HG03060 (cell line): ENCODE measurements around the gene CBX2.
"Not testable (repeated sequence)": the region's sequence is repeated elsewhere in the genome, so short reads cannot be mapped to it uniquely, and the experiment has no call there.

Experiments used
- ATAC-seq: cut with Tn5 transposase; IDR thresholded peaks from one replicate; pipeline ENCODE4 v1.9.1; 2021; ENCODE audit warnings: low read depth, moderate number of reproducible peaks; ENCODE audit not compliant: unreplicated experiment

Gene CBX2

DNA sequence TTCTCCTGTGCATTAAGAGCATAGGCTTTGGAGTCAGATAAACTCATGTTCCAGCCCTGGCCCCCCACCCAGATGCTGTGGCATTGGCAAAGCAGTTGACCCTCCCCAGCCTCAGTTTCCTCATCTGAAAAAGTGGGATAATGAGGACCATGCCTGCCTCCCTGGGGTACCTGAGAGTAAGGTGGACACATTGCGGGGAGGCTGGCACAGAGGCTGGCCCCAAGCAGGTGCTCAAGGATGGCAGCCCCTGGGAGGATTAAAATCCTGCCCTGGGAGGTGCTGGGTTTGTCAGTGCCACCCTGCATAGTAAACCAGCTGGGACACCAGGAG, 35.4 kb upstream of the CBX2 start:
- no peak for ATAC-seq

DNA sequence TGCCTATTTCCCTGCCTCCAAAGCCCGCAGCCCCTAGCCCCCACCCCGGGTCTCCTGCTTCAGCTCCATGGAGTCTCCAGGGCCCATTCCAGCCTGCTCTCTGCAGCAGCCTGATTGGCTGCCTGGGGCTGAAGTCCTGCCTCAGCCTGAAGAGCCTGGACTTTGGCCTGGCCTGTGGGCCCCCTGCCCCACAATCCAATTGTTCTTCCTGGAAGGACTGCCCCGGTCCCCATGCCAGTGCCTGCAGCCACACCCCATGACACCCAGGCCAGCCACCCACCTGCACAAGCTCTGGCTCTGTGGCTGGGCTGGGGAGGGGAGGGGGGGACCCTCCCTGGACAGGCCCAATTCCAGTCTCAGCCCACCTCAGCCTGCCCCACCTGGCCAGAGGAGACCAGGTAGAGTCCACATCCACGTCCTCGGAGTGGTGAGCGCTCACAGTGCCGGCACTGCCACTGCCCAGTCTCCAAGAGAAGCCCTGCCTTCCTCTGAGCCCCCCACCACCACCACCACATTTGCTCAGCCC, 34.9 kb upstream of the CBX2 start:
- ATAC-seq = no peak

DNA sequence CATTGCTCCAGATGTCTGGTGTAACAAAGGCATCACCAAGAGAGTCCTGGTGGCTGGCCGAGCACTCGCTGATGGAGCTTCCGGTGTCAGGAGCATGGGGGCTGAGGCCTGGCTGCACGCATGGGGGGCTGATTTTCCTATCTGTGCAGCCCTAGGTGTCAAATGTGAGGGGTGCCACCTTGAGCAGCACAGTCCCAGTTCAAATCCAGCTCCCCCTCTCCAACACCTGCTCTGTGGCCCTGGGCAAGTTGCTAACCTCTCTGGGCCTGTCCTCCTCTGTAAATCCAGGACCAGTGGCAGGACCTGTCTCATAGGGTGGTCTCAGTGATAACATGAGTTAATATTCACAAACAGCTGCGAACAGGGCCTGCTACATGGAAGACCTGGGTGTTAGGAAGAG, 34.3 kb upstream of the CBX2 start:
- no peak for ATAC-seq

DNA sequence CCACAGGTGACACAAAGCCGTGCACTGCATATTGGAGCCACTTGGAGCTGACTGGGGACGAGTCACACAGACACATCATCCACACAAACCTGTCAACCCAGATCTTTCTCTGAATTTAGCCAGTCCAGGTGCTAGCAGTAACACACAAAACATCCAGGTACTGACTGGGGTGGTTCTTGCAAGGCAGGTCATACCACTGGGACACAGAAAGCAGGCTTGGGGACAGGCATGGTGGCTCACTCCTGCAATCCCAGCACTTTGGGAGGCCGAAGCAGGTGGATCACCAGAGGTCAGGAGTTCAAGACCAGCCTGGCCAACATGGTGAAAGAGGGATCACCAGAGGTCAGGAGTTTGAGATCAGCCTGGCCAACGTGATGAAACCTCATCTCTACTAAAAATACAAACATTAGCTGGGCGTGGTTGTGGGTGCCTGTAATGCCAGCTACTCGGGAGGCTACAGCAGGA, 32.3 kb upstream of the CBX2 start:
- no peak for ATAC-seq

DNA sequence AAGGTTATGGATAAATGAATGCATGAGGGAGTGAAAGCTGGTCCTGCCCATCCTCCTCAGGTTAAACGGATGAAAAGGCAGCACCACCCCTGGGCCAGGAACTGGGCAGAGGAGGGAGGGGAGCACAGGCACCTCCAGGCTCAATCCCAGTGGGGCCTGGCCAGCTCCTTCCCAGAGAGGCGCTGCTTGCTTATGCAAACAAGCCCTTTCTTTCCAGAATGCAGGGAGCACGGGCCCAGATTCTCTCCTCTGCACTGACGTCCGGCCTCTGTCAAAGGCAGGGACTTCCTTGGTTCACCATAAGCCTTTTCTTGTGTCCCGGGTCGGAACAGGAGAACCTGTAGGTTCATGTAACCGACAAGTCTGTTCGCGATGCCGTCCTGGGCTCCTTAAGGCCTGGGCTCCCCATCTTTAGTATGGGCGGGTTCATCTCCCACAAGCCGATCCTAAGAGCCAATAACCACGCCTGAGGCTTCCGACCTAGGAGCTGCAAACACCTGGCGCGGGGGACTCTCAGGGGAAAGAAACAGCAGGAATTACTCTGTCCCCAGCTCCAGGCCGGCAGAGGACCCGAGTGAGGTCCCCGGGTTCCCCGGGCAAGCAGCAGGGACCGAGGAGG, 30.9 kb upstream of the CBX2 start:
- ATAC-seq = no peak

DNA sequence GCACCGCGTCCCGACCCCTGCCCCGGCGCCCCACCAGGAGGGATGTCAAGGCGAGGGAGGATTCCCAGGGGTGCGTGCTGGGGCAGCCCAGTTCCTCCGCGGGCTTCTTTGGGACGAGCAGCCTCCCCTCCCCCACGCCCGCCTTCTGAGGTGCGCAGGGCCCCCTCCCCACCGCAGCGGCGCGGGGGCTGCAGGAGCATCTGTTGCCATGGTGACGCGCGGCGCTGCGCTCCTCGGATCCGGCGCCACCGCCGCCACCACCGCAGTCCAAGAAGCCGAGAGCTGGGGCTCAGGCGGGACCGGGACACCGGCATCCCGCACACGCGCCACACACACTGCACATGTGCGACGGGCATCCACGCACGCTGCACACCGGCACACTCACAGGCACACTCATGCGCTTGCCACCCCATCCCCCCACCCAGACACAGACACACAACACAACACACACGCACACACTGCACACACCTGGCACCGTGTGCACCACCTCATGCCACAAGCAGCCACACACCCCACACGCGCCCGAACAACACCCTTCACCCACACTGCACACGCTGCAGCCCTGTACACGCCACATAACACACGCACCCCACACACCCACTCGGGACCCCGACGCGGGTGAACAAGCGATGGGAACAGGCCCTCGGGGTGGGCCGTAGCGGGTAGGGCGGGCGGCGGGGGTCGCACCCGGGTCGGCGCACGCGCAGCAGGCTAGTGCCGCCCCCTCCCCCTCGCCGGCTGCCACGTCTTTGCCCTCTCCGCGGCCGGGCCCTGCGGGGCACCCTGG, 30.2 kb upstream of the CBX2 start:
- ATAC-seq = no peak

DNA sequence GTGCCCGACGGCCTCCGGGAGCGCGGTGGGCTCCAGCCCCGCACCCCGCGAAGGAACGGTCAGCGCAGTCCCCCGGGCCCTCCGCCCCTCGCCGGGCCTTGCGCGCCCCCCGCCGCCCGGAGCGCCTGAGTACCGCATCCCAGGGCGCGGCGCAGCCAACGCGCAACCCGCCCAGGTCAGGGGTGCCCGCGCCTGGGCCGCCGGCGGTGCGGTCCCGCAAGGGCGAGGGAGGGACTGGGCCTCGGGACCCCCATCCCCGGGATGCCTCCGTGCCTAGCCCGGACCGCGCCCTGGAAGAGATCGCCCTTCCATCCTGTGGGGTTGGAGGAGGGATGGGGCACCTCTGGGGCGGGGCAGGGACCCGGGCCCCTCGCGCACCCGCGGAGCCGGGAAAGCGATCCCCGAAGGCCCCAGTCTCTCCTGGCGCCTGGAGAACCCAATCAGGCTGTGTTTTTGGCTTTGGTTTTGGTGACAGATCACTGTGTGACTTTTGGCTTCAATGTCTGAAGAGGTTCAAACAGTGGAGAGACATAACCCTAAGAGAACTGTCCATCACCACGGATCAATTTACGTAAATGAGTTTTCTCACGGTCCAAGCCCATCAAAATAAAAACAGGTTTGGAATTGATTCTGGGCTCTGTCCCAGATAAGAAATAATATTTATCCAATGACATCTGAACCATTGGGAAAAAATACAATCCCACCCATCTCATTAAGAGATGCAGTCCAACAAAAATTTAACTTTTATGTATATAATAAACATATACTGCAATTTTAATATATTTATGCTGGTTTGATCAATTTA, 29.5 kb upstream of the CBX2 start:
- no peak for ATAC-seq

DNA sequence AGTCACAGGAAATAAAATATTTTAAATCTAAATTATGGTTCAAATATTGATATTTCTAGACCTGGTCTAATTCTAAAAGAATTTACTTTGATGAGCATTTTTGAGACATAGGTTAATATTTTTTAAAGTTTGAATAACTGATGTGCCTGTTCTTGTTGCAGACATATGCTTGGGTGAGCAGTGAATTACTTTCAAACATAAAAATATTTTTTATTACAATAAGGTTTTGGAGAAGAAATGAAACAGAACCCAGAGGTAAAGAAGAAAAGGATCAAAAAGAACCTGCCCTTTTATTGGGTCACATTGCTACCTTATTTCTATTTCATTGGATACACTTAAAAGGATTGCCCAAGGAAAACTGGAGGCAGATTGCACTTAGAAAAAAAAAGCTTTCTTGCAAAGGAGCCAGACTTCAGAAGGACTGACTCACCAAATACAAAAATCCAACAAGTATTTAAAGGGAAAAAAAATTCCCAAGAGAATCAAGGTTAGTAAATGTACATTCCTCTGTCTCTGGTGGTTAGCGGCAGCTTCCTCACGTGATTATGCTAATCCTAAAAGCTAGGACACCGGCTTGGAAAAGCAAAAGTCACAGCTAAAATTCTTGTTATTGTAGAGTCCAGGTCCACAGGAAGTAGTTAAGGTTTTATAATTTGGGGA, 28.7 kb upstream of the CBX2 start:
- ATAC-seq = no peak

DNA sequence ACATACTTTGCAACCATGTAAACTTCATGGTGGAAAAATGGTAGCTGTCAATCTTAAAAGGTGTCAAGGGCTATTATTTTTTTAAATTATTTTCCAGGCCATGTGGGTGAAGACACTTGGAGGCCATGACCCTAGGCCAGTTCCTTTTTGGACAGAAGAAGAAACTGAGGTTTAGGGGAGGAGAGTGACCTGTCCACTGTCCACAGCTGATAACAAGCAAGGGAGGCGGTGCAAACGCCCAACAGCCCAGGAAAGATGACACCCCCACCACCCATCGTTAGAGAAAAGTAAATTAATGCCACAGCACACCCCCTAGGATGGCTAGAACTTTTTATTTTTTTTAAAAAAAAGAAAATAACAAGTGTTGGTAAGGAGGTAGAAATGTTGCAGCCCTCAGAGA, 28.0 kb upstream of the CBX2 start:
- no peak for ATAC-seq

DNA sequence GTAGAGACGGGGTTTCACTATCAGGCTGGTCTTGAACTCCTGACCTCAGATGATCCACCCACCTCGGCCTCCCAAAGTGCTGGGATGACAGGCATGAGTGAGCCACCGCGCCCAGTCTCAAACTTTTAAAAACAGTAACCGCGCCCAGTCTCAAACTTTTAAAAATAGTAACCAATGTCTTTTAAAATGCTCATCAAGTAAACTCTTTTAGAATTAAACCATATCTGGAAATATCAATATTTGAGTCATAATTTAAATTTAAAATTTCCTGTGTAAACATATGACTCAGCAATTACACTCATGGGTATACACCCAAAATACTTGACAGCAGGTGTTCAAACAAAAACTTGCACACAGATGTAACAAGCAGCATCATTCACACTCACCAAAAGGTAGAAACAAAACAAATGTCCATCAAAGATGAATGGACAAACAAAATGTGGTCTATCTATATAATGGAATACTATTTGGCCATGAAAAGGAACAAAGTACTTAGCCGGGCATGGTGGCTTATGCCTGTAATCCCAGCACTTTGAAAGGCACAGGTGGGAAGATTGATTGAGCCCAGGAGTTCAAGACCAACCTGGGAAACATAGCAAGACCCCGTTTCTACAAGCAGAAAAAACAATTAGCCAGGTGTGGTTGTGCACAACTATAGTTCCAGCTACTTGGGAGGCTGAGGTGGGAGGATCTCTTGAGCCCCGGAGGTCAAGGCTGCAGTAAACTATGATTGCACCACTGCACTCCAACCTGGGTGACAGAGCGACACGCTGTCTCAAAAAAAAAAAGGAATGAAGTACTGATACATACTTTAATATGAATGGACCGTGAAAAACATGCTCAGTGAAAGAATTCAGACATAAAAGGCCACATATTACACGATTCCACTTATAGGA, 27.1 kb upstream of the CBX2 start:
- ATAC-seq = no peak

DNA sequence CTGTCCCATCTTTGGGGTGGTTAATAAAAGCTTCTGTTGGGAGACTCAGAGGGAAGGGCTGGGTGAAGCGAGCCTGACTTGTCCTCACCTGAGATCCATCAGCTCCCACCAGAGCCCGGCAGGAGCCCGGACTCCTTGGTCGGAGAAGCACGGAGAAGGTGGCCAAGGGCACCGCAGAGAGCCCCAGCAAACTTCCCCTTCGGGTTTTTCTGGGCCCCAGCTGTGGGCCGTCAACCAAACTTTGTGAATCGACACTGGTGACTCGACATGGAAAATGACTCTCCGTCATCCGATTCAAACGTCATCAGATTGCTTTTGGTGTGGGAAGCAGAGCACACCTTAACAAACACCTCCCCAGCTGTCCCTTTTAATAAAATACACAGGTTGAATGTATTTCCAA, 25.8 kb upstream of the CBX2 start:
- no peak for ATAC-seq

DNA sequence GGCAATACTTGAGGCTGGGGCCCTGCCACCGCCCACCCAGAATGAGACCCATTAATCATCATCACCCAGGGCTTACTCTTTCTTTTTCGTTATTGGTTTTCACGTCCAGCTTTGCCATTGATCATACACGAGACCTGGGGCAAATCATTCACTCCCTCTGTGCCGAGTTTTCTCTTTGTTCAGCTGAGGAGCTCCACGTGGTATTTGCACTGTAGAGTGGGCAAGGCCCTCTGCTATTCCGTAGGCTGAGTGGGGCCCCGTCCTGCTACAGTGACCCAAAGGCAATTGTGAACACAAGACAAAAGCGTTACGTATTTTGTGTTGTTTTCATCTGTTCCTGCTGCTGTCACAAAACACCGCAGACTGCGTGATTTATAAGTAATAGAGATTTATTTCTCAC, 23.6 kb upstream of the CBX2 start:
- no peak for ATAC-seq

DNA sequence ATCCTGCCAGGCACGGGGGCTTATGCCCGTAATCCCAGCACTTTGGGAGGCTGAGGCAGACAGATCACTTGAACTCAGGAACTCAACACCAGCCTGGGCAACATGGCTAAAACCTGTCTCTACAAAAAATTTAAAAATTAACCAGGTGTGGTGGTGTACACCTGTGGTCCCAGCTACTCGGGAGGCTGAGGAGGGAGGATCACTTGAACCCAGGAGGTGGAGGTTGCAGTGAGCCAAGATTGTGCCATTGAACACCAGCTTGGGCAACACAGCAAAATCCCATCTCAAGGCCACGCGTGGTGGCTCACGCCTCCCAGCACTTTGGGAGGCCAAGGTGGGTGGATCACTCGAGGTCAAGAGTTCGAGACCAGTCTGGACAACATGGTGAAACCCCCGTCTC, 23.0 kb upstream of the CBX2 start:
- ATAC-seq = not testable (repeated sequence)

DNA sequence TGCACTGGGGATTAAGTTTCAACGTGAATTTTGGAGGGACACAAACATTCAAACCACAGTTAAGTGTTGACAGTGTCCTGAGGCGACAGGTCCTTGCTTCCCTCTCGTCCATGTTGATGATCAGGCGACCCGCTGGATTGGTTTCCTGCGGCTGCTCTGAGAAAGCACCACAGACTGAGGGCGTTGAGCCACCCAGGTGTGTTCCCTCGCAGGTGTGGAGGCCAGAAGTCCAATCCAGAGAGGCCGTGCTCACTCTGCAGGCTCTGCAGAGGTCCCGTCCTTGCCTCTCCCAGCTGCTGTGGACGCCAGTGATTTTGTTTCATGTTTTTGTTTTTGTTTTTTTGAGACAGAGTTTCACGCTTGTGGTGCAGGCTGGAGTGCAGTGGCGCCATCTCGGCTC, 22.4 kb upstream of the CBX2 start:
- no peak for ATAC-seq

DNA sequence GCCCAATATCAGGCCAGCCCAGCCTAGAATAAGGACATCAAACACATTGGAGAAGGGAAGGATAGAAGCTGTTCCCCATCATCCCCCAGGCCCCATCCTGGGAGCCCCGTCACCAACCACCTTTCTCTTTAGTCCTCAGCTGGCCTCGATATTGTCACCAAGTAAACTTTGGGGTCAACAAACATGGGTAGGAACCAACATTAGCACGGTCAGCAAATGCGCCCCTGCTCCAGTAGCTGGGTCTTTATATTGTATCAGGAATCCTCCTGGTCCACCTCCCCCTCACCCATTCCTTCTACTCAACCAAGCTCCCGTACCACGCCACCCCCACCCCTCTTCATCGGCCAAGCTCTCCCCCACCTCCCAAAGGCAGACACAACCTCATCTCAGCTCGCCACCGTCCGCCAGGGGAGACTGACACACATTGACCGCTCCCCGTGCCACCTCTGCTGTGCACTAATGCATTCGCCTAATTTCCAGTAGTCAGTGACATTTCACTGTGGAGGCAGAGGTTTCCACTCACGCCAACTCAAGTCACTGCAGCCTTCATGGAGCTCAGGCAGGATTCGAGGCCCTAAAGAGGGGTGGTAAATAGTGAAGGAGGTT, 20.7 kb upstream of the CBX2 start:
- no peak for ATAC-seq

DNA sequence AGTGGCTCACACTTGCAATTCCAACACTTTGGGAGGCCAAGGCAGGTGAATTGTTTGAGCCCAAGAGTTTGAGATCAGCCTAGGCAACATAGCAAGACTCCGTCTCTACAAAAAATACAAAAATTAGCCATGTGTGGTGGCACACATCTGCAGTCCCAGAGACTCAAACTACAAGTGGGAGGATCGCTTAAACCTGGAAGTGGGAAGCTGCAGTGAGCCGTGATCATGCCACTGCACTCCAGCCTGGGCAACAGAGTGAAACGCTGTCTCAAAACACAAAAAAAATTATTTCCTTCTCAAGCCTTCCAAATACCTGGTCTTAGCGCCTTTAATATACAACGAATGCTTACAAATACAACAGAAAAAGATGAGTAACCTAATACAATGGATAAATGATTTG, 19.7 kb upstream of the CBX2 start:
- ATAC-seq = no peak

DNA sequence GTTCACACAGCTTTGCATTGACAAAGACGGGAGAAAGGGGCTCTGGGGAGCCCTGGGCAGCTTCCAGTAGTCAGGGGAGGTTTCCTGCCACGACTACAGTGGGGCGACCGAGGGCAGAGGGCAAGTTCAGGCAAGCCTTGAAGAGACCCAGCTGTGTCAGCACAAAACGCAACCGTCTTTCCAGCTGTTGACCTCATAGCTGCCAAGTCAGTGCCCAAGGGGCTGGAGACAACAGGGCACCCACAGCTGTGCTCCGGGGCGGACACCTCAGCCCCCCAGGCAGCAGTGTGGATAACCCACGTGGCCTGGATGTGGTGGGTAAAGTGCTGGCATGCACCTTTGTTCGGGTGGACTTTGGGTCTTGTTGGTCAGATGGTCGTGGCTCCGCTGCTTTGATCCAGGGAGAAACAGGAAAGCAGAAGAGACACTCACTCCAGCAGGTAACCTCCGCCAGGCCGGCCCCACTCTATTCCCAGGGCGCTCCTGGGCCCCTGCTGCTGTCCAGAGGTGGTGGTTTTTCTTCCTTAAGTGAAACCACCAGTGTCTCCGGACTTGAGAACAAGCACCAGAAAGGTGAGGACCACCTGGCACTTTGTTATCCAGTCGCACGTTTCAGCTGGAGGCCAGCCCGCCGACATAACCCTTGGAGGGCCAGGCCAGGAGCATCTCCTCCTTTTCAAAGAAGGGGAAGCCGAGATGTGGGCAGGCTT, 17.6 kb upstream of the CBX2 start:
- no peak for ATAC-seq

DNA sequence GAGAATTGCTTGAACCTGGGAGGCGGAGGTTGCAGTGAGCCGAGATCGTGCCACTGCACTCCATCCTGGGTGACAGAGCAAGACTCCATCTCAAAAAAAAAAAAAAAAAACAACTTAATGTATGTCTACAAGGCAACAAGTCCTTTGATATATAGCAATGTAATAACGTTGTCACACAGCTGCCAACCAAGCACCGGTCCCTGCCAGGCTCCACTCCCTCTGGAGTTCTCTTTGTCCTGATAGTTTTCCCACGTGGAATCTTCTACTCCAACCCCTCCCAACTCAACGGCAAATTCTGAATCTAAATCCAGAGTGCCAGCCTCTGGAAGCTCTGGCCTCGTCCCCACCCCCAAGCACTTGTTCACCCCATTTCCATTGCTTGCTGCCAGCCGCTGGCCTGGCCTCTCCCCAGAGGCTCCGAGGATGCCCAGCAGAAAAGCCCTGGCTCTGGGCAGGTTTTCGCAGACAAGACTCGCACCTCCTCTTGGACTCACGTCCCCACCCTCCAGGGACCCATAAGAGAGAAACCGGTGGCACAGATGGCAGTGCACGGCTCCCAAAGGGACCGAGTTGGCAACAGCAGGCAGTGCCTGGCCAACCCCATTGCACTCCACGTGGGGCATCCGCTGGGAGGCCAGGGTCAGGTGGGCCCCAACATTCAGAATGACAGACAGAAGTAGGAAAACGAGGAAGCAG, 15.9 kb upstream of the CBX2 start:
- ATAC-seq = no peak
